ENCODE results near the gene DDAH2.

GRCh38 chr6:31713465-31713864, 15.6 kb downstream of the DDAH2 start:
- TF ChIP-seq NFRKB (IDR thresholded peaks at IDR 0.05) = no peak
- no peak for TF ChIP-seq ELF4 (IDR thresholded peaks at IDR 0.05)
- no peak for TF ChIP-seq FOXM1 (IDR thresholded peaks at IDR 0.05; ENCODE audit: borderline replicate concordance)
- TF ChIP-seq HDGF (IDR thresholded peaks at IDR 0.05; ENCODE audit: borderline replicate concordance) = no peak
- TF ChIP-seq TARDBP (IDR thresholded peaks at IDR 0.05) = no peak
- TF ChIP-seq SP1 (IDR thresholded peaks at IDR 0.05) = no peak
